ENCODE results near the gene POFUT2.

Gene POFUT2

DNA sequence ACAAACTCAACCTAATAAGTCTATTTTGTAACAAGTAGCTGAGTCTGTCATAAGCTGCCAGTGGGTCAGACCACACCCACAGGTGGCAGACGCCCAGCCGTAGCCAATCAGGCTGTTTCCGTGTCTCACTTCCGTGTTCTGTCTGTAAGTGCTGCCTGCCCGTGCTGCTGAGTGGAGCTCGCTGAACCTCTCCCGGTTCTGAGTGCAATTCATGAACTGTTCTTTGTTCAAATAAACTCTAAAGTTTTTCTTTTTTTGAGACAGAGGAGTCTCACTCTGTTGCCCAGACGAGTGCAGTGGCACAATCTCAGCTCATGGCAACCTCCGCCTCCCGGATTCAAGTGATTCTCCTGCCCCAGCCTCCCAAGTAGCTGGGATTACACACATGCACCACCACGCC is 25.1 kb downstream of the POFUT2 start:
- DNase-seq (ENCODE audit: low read depth in 2 of 2): no peak

GRCh38 chr21:45262041-45262581 is 25.6 kb downstream of the POFUT2 start:
- DNase-seq (ENCODE audit: low read depth in 2 of 2): no peak

DNA sequence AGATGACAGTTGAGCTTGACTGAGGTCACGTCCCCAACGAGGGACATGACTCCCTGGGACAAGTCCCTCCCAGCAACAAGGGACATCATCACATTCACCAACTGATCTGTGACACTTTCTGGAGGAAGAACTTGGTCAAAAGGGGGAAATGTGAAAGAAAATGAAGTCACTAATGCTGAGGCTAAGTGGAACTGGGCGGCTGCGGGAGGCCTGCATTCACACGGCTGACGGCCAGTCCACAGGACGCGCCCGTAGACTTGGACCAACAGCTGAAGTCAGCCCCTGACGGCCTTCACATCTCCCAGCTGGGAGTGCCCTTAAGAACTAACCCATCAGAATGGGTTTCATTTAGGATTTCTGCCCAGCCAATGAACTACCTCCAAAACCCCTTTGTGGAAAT is 26.6 kb downstream of the POFUT2 start:
- no peak for DNase-seq (ENCODE audit: low read depth in 2 of 2)

GRCh38 chr21:45260191-45260825 is 27.4 kb downstream of the POFUT2 start:
- DNase-seq (ENCODE audit: low read depth in 2 of 2): no peak

- no peak for DNase-seq (ENCODE audit: low read depth in 2 of 2)
Measured at GRCh38 chr21:45259206-45259840, 28.4 kb downstream of the POFUT2 start.

DNA sequence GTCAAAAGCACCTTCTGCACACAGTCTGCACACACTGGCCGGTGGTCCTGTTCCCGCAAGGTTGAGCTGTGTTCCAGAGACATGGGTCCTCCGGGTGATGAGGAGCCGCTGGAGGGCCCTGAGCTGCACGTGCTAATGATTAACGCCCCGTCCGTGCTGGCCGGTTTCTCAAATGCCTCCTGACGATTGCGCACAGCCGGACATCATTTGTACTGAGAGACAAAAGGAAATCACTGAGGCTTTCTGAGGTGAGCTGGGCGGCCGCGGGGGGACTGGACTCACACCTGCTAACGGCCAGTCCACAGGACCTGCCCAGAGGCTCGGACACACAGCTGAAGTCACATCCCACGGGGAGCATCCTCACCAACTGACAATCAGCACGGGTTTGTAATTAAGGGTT is 29.2 kb downstream of the POFUT2 start:
- DNase-seq (ENCODE audit: low read depth in 2 of 2): no peak

- no peak for DNase-seq (ENCODE audit: low read depth in 2 of 2)
Measured at GRCh38 chr21:45257673-45258341, 29.9 kb downstream of the POFUT2 start.

- DNase-seq (ENCODE audit: low read depth in 2 of 2): no peak
Measured at GRCh38 chr21:45256912-45257672, 30.6 kb downstream of the POFUT2 start.

GRCh38 chr21:45256021-45256911 is 31.4 kb downstream of the POFUT2 start:
- DNase-seq (ENCODE audit: low read depth in 2 of 2): no peak

- DNase-seq (ENCODE audit: low read depth in 2 of 2): no peak
Measured at GRCh38 chr21:45255381-45256020, 32.2 kb downstream of the POFUT2 start.

- DNase-seq (ENCODE audit: low read depth in 2 of 2): no peak
Measured at GRCh38 chr21:45254460-45254930, 33.2 kb downstream of the POFUT2 start.

DNA sequence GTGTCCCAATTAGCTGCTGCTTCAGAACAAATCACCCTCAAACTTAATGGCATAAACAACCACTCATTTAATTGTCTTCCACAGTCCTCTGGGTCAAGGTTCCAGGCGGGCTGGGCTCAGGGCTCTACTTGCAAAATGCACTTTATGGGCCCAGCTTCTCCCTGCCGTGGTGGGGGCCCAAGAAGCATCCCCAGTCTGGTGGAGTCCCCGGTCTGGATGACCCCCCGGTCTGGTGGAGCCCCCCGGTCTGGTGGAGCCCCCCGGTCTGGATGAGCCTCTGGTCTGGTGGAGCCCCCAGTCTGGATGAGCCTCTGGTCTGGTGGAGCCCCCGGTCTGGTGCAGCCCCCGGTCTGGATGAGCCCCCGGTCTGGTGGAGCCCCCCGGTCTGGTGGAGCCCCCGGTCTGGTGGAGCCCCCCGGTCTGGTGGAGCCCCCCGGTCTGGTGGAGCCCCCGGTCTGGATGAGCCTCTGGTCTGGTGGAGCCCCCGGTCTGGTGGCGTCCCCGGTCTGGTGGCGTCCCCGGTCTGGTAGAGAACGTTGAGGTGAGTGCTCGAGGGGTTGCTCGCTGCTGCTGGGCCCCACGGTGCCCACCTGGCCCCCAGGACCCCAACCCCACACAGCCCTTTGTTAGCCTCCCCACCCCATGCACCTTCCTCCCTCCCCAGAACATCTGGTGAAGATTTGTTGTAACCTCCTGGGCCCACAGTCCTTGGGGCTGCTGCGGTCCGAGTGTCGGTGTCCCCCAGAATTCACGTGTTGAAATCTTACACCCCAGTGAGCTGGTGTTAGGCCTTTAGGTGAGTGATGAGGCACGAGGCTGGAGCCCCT is 33.8 kb downstream of the POFUT2 start:
- DNase-seq (ENCODE audit: low read depth in 2 of 2): no peak

DNA sequence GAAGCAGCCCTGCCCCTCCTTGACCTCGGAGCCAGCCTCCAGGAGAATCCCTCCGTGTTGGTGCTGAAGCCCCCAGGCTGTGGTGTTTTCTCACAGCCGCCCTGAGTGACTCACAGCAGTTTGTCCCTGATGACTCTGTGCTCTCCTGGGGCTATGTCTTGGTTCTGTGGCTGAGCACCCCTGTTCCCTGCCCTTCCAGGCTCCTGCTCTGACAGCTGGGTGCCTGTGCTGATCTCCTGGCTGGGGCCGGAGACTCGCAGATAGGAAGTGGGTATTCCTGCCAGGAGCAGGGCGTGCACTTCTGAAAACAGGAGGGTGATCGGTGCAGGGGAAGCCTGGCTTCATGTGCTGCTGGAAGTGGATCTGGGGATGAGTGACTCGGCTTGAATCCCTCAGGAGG is 34.5 kb downstream of the POFUT2 start:
- DNase-seq (ENCODE audit: low read depth in 2 of 2): no peak

DNA sequence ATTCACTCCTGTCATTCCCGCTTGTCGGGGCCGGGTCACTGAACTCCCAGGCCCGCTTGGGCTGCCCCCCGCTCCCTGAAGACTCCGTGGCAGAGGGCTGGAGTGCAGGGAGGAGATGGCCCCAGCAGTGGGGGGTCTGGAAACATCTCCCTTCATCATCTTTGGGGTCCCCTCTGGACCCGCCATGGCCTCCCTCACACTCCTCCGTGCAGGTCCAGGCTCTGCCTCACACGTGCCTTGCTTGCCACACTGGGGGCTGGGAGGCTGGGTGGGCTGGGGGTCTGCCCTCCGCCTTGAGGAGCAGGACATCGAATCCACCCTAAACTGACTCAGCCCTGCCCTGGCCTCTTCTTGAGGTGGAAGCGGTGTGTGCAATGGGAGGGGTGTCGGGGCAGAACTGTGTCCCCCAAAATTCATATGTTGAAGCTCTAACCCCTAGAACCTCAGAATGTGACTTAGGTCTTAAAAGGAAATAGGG is 35.2 kb downstream of the POFUT2 start:
- no peak for DNase-seq (ENCODE audit: low read depth in 2 of 2)

- no peak for DNase-seq (ENCODE audit: low read depth in 2 of 2)
Measured at GRCh38 chr21:45251635-45252447, 35.9 kb downstream of the POFUT2 start.

GRCh38 chr21:45250914-45251634 is 36.6 kb downstream of the POFUT2 start:
- DNase-seq (ENCODE audit: low read depth in 2 of 2): no peak

DNA sequence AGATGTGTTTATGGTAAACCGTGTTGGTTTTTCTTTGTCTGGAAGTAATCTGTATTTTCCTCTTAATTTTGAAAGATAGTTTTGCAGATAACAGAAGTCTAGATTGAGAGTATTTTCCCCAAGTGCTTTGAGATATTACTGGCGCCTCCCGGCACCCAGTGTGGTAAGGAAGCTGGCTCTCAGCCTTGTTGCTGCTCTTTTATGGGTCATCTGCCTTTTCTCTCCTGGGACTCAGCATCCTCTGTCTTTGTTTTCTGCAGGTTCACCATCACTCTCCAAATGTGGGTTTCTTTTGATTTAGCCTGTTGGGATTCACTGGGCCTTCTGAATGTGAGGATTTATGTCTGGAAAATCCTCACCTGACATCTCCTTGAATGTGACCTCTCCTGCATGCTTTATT is 37.4 kb downstream of the POFUT2 start:
- DNase-seq (ENCODE audit: low read depth in 2 of 2): no peak

DNA sequence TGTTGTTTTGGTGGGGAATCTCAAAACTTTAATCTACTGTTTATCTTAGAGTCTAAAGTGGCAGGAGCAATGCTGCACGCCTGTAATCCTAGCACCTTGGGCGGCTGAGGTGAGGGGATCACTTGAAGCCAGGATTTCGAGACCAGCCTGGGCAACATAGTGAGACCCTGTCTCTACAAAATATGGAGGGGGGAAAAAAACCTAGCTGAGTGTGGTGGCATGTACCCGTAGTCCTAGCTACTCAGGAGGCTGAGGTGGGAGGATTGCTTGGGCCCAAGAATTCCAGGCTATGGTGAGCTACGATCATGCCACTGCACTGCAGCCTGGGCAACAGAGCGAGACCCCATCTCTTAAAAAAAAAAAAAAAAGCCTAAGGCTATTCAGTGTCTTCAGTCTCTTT is 38.1 kb downstream of the POFUT2 start:
- DNase-seq (ENCODE audit: low read depth in 2 of 2): no peak

All from stimulated activated CD4-positive, alpha-beta T cell treated with anti-CD3 and anti-CD28 coated beads, Interleukin-12 subunit alpha, Interleukin-12 subunit beta, amount 100 ng/mL, for 24 hours (primary cell).